IMR-90 (cell line): Measurements from ENCODE around the gene RBM5. TPM values are rescaled to one million over a fixed set of nuclear protein-coding genes. Genes with fewer than 3 reads are reported as not detected.

Source experiments
- ATAC-seq: fragments of 200-7000 bp; cut with Tn5 transposase; 2 replicates; pipeline ENCODE4 v1.9.1; 2020; ENCODE audit warnings: low read depth, mild to moderate bottlenecking, moderate library complexity
- Bru-seq: library from RNA; stranded (reverse); fragments of 400-500 nt; gene quantifications from one replicate; lab custom pipeline; 2021; lab: Mats Ljungman, UMichigan
- BruChase-seq, 2 experiments: library from RNA; stranded (reverse); fragments of 400-500 nt; gene quantifications; one replicate each; lab custom pipeline; 2021; lab: Mats Ljungman, UMichigan
- BruUV-seq: library from RNA; stranded (reverse); fragments of 400-500 nt; replicated peaks from 2 replicates; lab custom pipeline; 2021; lab: Mats Ljungman, UMichigan
- CTCF ChIA-PET: fragments of 300-600 bp; formaldehyde crosslinking; extraction: SDS; loops from one replicate; lab custom pipeline; 2021; ENCODE audit warnings: antibody characterized with exemption; lab: Yijun Ruan, JAX
- POLR2A ChIA-PET: fragments of 300-600 bp; sonication (Branson Sonifier 250); formaldehyde crosslinking; loops from one replicate; lab custom pipeline; 2022; ENCODE audit warnings: antibody characterized with exemption; ENCODE audit not compliant: unreplicated experiment; lab: Charles Lee
- DNase-seq: peaks from one replicate; pipeline ENCODE4 v3.0.0; 2013
- H2AFZ ChIP-seq: replicated peaks from 2 replicates; pipeline ENCODE3; 2013; ENCODE audit warnings: low read length, mild to moderate bottlenecking; ENCODE audit not compliant: poor library complexity
- H2AK5ac ChIP-seq: 2 replicates; pipeline ENCODE4 v1.6.1; 2013; ENCODE audit warnings: low read depth, low read length, inconsistent platforms
- H2AK9ac ChIP-seq: replicated peaks from 2 replicates; pipeline ENCODE3; 2013; ENCODE audit warnings: mild to moderate bottlenecking, low read depth, low read length, moderate library complexity; ENCODE audit not compliant: poor library complexity
- H2BK120ac ChIP-seq: 2 replicates; pipeline ENCODE4 v1.6.1; 2013; ENCODE audit warnings: low read depth, low read length, inconsistent platforms
- H2BK15ac ChIP-seq: 3 replicates; pipeline ENCODE4 v1.6.1; 2013; ENCODE audit warnings: low read depth, low read length, inconsistent platforms
- H2BK20ac ChIP-seq: 2 replicates; pipeline ENCODE4 v1.6.1; 2013; ENCODE audit warnings: low read depth, mild to moderate bottlenecking, inconsistent platforms, low read length, moderate library complexity
- H2BK5ac ChIP-seq: 2 replicates; pipeline ENCODE4 v1.6.1; 2013; ENCODE audit warnings: mild to moderate bottlenecking, low read depth, low read length, inconsistent platforms; ENCODE audit not compliant: poor library complexity, severe bottlenecking
- H3K14ac ChIP-seq: replicated peaks from 2 replicates; pipeline ENCODE4 v1.6.1; 2013; ENCODE audit warnings: low read depth, low read length, inconsistent platforms
- H3K18ac ChIP-seq: 2 replicates; pipeline ENCODE4 v1.6.1; 2013; ENCODE audit warnings: low read depth, low read length, control low read depth
- H3K23ac ChIP-seq: 2 replicates; pipeline ENCODE4 v1.6.1; 2013; ENCODE audit warnings: low read depth, low read length, inconsistent platforms
- H3K27ac ChIP-seq: 2 replicates; pipeline ENCODE4 v1.5.1; 2013; ENCODE audit warnings: mild to moderate bottlenecking, control low read depth, low read length; ENCODE audit not compliant: insufficient read depth
- H3K27me3 ChIP-seq: 2 replicates; pipeline ENCODE4 v1.6.1; 2013; ENCODE audit warnings: low read length; ENCODE audit not compliant: control insufficient read depth, insufficient read depth
- H3K36me3 ChIP-seq: 2 replicates; pipeline ENCODE4 v1.6.1; 2013; ENCODE audit warnings: low read length, mixed read lengths; ENCODE audit not compliant: control insufficient read depth, insufficient read depth
- H3K4ac ChIP-seq: 2 replicates; pipeline ENCODE4 v1.6.1; 2013; ENCODE audit warnings: low read depth, low read length, inconsistent platforms
- H3K4me1 ChIP-seq: 2 replicates; pipeline ENCODE4 v1.6.1; 2013; ENCODE audit warnings: low read length, mixed read lengths; ENCODE audit not compliant: control insufficient read depth, insufficient read depth
- H3K4me2 ChIP-seq: 2 replicates; pipeline ENCODE4 v1.6.1; 2013; ENCODE audit warnings: low read depth, mild to moderate bottlenecking, control low read depth, low read length, moderate library complexity
- H3K4me3 ChIP-seq: 2 replicates; pipeline ENCODE4 v1.5.1; 2013; ENCODE audit warnings: low read depth, mild to moderate bottlenecking, control low read depth, low read length, moderate library complexity; ENCODE audit not compliant: insufficient read depth
- H3K56ac ChIP-seq: 2 replicates; pipeline ENCODE4 v1.6.1; 2013; ENCODE audit warnings: low read length, inconsistent platforms; ENCODE audit not compliant: insufficient read depth; ENCODE audit errors: extremely low read depth
- H3K79me1 ChIP-seq, 2 experiments: 2 replicates each; pipeline ENCODE4 v1.6.1; 2013; ENCODE audit warnings: low read length in 2 of 2, inconsistent platforms in 1 of 2, low read depth in 1 of 2
- H3K9ac ChIP-seq: 2 replicates; pipeline ENCODE4 v1.6.1; 2013; ENCODE audit warnings: low read depth, low read length, control low read depth
- H3K9me1 ChIP-seq: 2 replicates; pipeline ENCODE4 v1.6.1; 2013; ENCODE audit warnings: low read length, inconsistent platforms; ENCODE audit not compliant: insufficient read depth
- H3K9me3 ChIP-seq: 2 replicates; pipeline ENCODE4 v1.6.1; 2013; ENCODE audit warnings: low read length; ENCODE audit not compliant: control insufficient read depth, insufficient read depth
- H4K20me1 ChIP-seq: 2 replicates; pipeline ENCODE4 v1.6.1; 2013; ENCODE audit warnings: low read length, inconsistent platforms; ENCODE audit not compliant: insufficient read depth
- H4K5ac ChIP-seq: 2 replicates; pipeline ENCODE4 v1.6.1; 2013; ENCODE audit warnings: mild to moderate bottlenecking, low read depth, low read length, control low read depth
- H4K8ac ChIP-seq, 2 experiments: 2 replicates each; pipeline ENCODE4 v1.6.1; 2013; ENCODE audit warnings: low read depth in 2 of 2, low read length in 2 of 2, control low read depth in 1 of 2, inconsistent platforms in 1 of 2
- H4K91ac ChIP-seq: 2 replicates; pipeline ENCODE4 v1.6.1; 2013; ENCODE audit warnings: low read depth, low read length, inconsistent platforms; ENCODE audit not compliant: insufficient read depth
- CHD1 ChIP-seq: IDR thresholded peaks from 2 replicates; pipeline ENCODE4 v1.6.1; 2012; ENCODE audit warnings: low read depth, low read length, improper control_type of control experiment
- FOS ChIP-seq: fragments of 150-350 bp; IDR thresholded peaks from 2 replicates; pipeline ENCODE4 v1.6.1; 2016; ENCODE audit warnings: low read depth, low read length
- MAFK ChIP-seq: IDR thresholded peaks from 2 replicates; pipeline ENCODE4 v1.6.1; 2012; ENCODE audit warnings: low read depth, low read length, improper control_type of control experiment
- MAZ ChIP-seq: IDR thresholded peaks from 2 replicates; pipeline ENCODE4 v1.6.1; 2012; ENCODE audit warnings: low read depth, mild to moderate bottlenecking, low read length, improper control_type of control experiment, moderate library complexity, borderline replicate concordance
- MXI1 ChIP-seq: IDR thresholded peaks from 2 replicates; pipeline ENCODE4 v1.6.1; 2012; ENCODE audit warnings: low read depth, mild to moderate bottlenecking, low read length, moderate library complexity, borderline replicate concordance
- NFE2L2 ChIP-seq: fragments of 150-350 bp; IDR thresholded peaks from 2 replicates; pipeline ENCODE4 v1.6.1; 2016; ENCODE audit warnings: low read depth, mild to moderate bottlenecking, low read length
- POLR2A ChIP-seq: IDR thresholded peaks from 2 replicates; pipeline ENCODE4 v1.6.1; 2012; ENCODE audit warnings: mild to moderate bottlenecking, low read depth, low read length
- RAD21 ChIP-seq: IDR thresholded peaks from 2 replicates; pipeline ENCODE4 v1.6.1; 2012; ENCODE audit warnings: low read length, improper control_type of control experiment
- RFX5 ChIP-seq: IDR thresholded peaks from 2 replicates; pipeline ENCODE4 v1.8.0; 2012; ENCODE audit warnings: low read depth, mild to moderate bottlenecking, low read length, moderate library complexity
- WGBS, 2 experiments: methylation state at CpG; one replicate each; pipeline versions ENCODE4 v1.1.5 to v1.1.7; 2013; ENCODE audit warnings: missing lambda C conversion rate in 2 of 2; ENCODE audit not compliant: insufficient read length in 1 of 2; ENCODE audit errors: extremely low coverage in 2 of 2; 5-methylcytosine and 5-hydroxymethylcytosine counted together
- dilution Hi-C: fragments of 300-500 bp; cut with HindIII; formaldehyde crosslinking; loops from one replicate; pipeline ENCODE4 v1.14.3; 2018; ENCODE audit warnings: low sequenced_read_pairs; ENCODE audit not compliant: unreplicated experiment
- in situ Hi-C: fragments of 300-500 bp; cut with MboI; formaldehyde crosslinking; loops from 3 replicates; pipeline ENCODE4 v1.14.3; 2019; ENCODE audit warnings: low sequenced_read_pairs, inconsistent platforms, mixed read lengths
- intact Hi-C: fragments of 100-400 bp; cut with micrococcal nuclease; formaldehyde crosslinking; loops from 2 replicates; pipeline ENCODE4 v1.10.0; 2022
- long read RNA-seq: library from polyadenylated mRNA; unstranded; transcript quantifications from one replicate; pipeline ENCODE4 v2.0.0, GENCODE V29; 2021; ENCODE audit not compliant: unreplicated experiment
- polyA plus RNA-seq, 3 experiments: library from polyadenylated mRNA; depleted of rRNA; stranded (reverse); fragments of >200 nt; gene quantifications; 2 replicates each; pipeline ENCODE4 v1.2.3, GENCODE V29; 2012; ENCODE audit warnings: low replicate concordance in 1 of 3
- total RNA-seq: library from RNA; depleted of rRNA; stranded (reverse); fragments of >200 nt; gene quantifications from 2 replicates; pipeline ENCODE4 v1.2.3, GENCODE V29; 2012; rRNA removed
- TF ChIP-seq, protein P1 (sequence below): conservative IDR thresholded peaks from 2 replicates; pipeline ENCODE4 v1.5.1; 2012; ENCODE audit warnings: mild to moderate bottlenecking, low read depth, low read length, improper control_type of control experiment

Gene RBM5
- total RNA-seq = 121 and 122 TPM in 2 replicates
- polyA plus RNA-seq (2012; rRNA removed) = 143 and 155 TPM in 2 replicates
- 28.3 and 37.6 TPM in 2 replicates for polyA plus RNA-seq (2012; cell fraction: cytosol; rRNA removed)
- 374 and 1,169 TPM in 2 replicates for polyA plus RNA-seq (2012; cell fraction: nucleus; rRNA removed; ENCODE audit: low replicate concordance)
- Bru-seq, nascent RNA = percentile 97 among the genes with signal in this experiment
- BruChase-seq, experiment 1, labeled RNA remaining after a 6-hour chase = percentile 98 among the genes with signal in this experiment
- percentile 98 among the genes with signal in this experiment for BruChase-seq, experiment 2, labeled RNA remaining after a 2-hour chase
- long read RNA-seq, transcript RBM5-201 (25 exons, 3,188 nt) = major isoform, 24 of 67 reads
- long read RNA-seq, partial matches to known transcripts = 19 of 67 reads
- long read RNA-seq, other reads (novel, unspliced or antisense) = 20 of 67 reads

DNA sequence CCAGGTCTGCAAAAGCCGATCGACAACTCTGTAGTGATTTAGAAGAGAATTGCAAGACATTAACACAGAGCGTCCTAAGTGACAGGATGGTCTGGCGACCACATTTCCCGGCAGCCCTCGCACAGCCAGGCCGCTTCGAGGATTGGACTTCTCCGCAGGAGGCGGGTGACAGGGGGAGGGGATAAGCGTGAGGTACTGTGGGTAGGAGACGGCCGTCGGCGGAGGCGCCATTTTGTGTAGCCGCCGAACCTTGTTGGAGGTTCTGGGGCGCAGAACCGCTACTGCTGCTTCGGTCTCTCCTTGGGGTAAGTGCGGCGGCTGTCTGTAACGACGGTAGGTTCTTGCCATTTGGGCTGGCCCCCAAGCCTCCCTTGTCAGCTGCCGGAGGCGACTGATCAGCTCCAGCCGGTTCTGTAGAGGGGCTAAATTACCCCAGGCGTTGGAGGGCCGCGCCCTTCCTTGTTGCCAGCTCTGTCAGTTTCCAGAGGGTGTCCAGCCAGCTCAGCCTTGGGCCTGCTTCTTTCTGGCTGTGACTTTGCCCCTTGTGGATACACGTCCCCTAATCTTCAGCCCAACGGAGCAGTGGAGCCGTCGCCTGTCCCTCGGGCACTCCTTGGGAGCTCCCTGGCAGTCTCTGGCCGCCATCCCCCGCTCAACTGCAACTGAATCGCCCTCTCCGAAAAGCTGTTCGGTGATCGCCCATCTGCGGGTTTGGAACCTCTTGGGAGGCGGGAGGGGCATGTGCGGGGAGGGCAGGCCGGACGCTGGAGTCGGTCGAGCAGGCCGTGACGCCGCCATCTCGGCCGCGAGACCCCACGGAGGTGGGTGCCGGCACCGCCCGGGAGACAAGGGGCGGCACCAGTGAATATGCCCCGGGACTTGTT, at the start of gene RBM5:
Gene RBM5 (plus strand): TSS at position 195 of the 884 bp plus-strand sequence. CDS start 1,516 bp downstream, outside the sequence.
- H2BK15ac ChIP-seq = peak within 1 kb of the TSS; percentile 31; the same call in 1 of the 3 replicates
- peak within 1 kb of the TSS; percentile 92 for H2AFZ ChIP-seq
- in situ Hi-C loops (no loop called here), intact Hi-C loops (loop anchor here (5.0 kb wide), 1 partner anchor 147 kb away; the partner anchor contains the start of gene RBM6), dilution Hi-C loops (no loop called here)
- DNase-seq = peak; percentile 91
- peak within 1 kb of the TSS; percentile 100 for H2AK9ac ChIP-seq
- H3K14ac ChIP-seq = peak within 1 kb of the TSS; percentile 100
- peak within 1 kb of the TSS; percentile 97 for H3K56ac ChIP-seq
- H3K27ac ChIP-seq = peak within 1 kb of the TSS; percentile 95
- ChIA-PET CTCF (no interaction called here), POLR2A (interaction anchor here (0.6 kb wide), 2 partner anchors 9 to 116 kb away, joined by 3 to 4 read pairs; no protein-coding TSS in a partner anchor)
- WGBS, 2 experiments = 1% methylated on average over 22 of the region's 61 CpGs; no CpG with 5 or more reads in 1 of the 2 experiments
- peak within 1 kb of the TSS; percentile 100 for H2AK5ac ChIP-seq
- peaks cover 10 to 34% of the 10 kb centered on the region in 2 experiments; a peak in 3 of 4 replicates for H3K79me1 ChIP-seq
- H3K27me3 ChIP-seq = no peaks in the 10 kb centered on the region
- peak within 1 kb of the TSS; percentile 96 for H3K18ac ChIP-seq
- H3K4me2 ChIP-seq = peak within 1 kb of the TSS; percentile 85
- H2BK20ac ChIP-seq = no peak within 1 kb of the TSS
- H4K5ac ChIP-seq = peak within 1 kb of the TSS; percentile 97
- peak within 1 kb of the TSS; percentile 97 for H2BK5ac ChIP-seq
- TSS peak; percentile 59 for BruUV-seq
- H3K36me3 ChIP-seq = peaks cover 26% of the 10 kb centered on the region
- TF ChIP-seq POLR2A = peak; percentile 83
- no peak for TF ChIP-seq RFX5
- TF ChIP-seq CHD1 = peak; percentile 76; the same call in 1 of the 2 replicates
- TF ChIP-seq MXI1 = peak; percentile 39; the same call in 1 of the 2 replicates
- TF ChIP-seq, protein P1, sequence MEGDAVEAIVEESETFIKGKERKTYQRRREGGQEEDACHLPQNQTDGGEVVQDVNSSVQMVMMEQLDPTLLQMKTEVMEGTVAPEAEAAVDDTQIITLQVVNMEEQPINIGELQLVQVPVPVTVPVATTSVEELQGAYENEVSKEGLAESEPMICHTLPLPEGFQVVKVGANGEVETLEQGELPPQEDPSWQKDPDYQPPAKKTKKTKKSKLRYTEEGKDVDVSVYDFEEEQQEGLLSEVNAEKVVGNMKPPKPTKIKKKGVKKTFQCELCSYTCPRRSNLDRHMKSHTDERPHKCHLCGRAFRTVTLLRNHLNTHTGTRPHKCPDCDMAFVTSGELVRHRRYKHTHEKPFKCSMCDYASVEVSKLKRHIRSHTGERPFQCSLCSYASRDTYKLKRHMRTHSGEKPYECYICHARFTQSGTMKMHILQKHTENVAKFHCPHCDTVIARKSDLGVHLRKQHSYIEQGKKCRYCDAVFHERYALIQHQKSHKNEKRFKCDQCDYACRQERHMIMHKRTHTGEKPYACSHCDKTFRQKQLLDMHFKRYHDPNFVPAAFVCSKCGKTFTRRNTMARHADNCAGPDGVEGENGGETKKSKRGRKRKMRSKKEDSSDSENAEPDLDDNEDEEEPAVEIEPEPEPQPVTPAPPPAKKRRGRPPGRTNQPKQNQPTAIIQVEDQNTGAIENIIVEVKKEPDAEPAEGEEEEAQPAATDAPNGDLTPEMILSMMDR = no peak
- no peak for TF ChIP-seq FOS
- TF ChIP-seq NFE2L2 = no peak
- no peak for TF ChIP-seq RAD21
- TF ChIP-seq MAZ = peak; percentile 20; the same call in 1 of the 2 replicates
- no peak for TF ChIP-seq MAFK
- peak within 1 kb of the TSS; percentile 100 for H3K4ac ChIP-seq
- peak within 1 kb of the TSS; percentile 71 for H2BK120ac ChIP-seq
- peak within 1 kb of the TSS; percentile 99 for H3K9ac ChIP-seq
- peaks cover 32% of the 10 kb centered on the region for H4K20me1 ChIP-seq
- H3K9me1 ChIP-seq = peaks cover 8% of the 10 kb centered on the region
- peak; percentile 96 for ATAC-seq
- H3K4me1 ChIP-seq = peaks cover 7% of the 10 kb centered on the region; the same call in 1 of the 2 replicates
- peak within 1 kb of the TSS; percentile 95 to 99 for H4K8ac ChIP-seq
- peak within 1 kb of the TSS; percentile 100 for H4K91ac ChIP-seq
- H3K23ac ChIP-seq = peak within 1 kb of the TSS; percentile 100
- no peaks in the 10 kb centered on the region for H3K9me3 ChIP-seq
- peak within 1 kb of the TSS; percentile 94 for H3K4me3 ChIP-seq
